SU-DHL-6 (cell line): ENCODE data around the gene UTP18.

ENCODE experiments used
- EZH2phosphoT487 ChIP-seq: fragments of 200-600 bp; sonication (generic), shearing (Covaris generic); conservative IDR thresholded peaks from 2 replicates; pipeline ENCODE4 v1.6.1; 2018; ENCODE audit warnings: mild to moderate bottlenecking, antibody characterized with exemption, low read length, moderate library complexity, mixed read lengths
- TF ChIP-seq, protein P1 (sequence below): fragments of 200-600 bp; sonication (generic); IDR thresholded peaks from one replicate; pipeline ENCODE4 v1.5.1; 2017; ENCODE audit warnings: antibody characterized with exemption, mild to moderate bottlenecking, low read length, moderate library complexity; ENCODE audit not compliant: insufficient read depth, poor library complexity, severe bottlenecking

DNA sequence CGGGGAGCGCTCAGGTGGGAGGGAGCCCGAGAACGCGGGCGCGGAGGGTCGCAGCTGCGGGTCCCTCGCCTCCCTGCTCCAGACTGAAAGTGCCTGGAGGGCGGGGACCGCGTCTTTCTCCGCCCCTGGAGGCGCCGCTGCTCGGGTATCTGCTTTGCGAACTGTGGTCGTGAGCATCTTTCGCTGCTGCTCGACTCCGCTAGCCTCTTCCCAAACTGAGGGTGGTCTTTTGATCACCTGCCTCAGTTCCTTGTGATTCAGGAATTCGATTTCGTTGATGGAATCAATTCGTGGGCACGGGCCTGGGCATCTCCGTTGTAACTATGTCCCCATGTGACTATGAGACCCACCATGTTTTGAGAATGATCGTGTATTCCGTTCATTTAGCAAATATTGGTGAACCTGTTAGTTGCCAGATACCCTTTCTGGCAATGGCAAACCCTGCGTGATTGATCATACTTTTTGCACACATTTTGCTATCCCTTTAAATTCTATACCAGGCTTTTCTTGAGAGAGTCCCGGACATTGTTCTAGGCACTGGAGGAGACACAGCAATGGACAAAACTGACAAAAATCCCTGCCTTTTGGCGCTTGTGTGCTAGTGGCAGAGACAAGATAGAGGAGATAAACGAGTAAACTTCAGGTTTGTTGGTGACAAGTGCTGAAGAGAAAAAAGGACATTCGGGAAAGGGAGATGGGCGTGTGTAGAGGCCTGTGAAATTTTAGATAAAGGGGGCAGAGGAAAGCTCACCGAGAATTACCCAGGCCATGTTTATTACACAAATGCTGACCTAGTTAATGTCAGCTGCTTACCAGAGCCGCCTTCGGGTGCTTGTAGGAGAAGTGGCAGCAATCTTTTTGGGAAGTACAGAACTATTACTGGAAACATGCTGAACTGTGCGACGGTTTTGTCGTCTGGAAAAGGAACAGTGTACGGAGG, 948 bp downstream of the UTP18 start:
- TF ChIP-seq, protein P1, sequence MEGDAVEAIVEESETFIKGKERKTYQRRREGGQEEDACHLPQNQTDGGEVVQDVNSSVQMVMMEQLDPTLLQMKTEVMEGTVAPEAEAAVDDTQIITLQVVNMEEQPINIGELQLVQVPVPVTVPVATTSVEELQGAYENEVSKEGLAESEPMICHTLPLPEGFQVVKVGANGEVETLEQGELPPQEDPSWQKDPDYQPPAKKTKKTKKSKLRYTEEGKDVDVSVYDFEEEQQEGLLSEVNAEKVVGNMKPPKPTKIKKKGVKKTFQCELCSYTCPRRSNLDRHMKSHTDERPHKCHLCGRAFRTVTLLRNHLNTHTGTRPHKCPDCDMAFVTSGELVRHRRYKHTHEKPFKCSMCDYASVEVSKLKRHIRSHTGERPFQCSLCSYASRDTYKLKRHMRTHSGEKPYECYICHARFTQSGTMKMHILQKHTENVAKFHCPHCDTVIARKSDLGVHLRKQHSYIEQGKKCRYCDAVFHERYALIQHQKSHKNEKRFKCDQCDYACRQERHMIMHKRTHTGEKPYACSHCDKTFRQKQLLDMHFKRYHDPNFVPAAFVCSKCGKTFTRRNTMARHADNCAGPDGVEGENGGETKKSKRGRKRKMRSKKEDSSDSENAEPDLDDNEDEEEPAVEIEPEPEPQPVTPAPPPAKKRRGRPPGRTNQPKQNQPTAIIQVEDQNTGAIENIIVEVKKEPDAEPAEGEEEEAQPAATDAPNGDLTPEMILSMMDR = no peak
- TF ChIP-seq EZH2phosphoT487 = no peak
